Liver (tissue), 3 donors: Measurements from ENCODE around the gene BRI3BP.

Experiments used
- CTCF ChIP-seq: fragments of 150-350 bp; IDR thresholded peaks from 2 replicates; pipeline ENCODE4 v1.5.1; 2017; ENCODE audit warnings: improper control_type of control experiment, low read depth, low read length; ENCODE audit not compliant: missing input control
- EGR1 ChIP-seq, 2 donors: IDR thresholded peaks; 2 replicates each; pipeline ENCODE4 v1.6.1; 2016 to 2018; ENCODE audit warnings: antibody characterized with exemption in 2 of 2, low read depth in 2 of 2
- GABPA ChIP-seq, 2 donors: IDR thresholded peaks in 1 of 2; conservative IDR thresholded peaks in 1 of 2; 2 replicates each; pipeline ENCODE4 v1.6.1; 2016; ENCODE audit warnings: antibody characterized with exemption in 2 of 2, mild to moderate bottlenecking in 1 of 2, moderate library complexity in 1 of 2
- RAD21 ChIP-seq, 2 donors: IDR thresholded peaks; 2 replicates each; pipeline ENCODE4 v1.6.1; 2016; ENCODE audit warnings: antibody characterized with exemption in 2 of 2, mild to moderate bottlenecking in 2 of 2
- REST ChIP-seq: IDR thresholded peaks from 2 replicates; pipeline ENCODE4 v1.6.1; 2016; ENCODE audit warnings: antibody characterized with exemption, mild to moderate bottlenecking
- TAF1 ChIP-seq: conservative IDR thresholded peaks from 2 replicates; pipeline ENCODE4 v1.6.1; 2016; ENCODE audit warnings: antibody characterized with exemption, mild to moderate bottlenecking
- TF ChIP-seq, protein P1 (sequence below): IDR thresholded peaks from 2 replicates; pipeline ENCODE4 v1.6.1; 2016; ENCODE audit warnings: antibody characterized with exemption
- donor health status: healthy.
- donor health status: healthy.

DNA sequence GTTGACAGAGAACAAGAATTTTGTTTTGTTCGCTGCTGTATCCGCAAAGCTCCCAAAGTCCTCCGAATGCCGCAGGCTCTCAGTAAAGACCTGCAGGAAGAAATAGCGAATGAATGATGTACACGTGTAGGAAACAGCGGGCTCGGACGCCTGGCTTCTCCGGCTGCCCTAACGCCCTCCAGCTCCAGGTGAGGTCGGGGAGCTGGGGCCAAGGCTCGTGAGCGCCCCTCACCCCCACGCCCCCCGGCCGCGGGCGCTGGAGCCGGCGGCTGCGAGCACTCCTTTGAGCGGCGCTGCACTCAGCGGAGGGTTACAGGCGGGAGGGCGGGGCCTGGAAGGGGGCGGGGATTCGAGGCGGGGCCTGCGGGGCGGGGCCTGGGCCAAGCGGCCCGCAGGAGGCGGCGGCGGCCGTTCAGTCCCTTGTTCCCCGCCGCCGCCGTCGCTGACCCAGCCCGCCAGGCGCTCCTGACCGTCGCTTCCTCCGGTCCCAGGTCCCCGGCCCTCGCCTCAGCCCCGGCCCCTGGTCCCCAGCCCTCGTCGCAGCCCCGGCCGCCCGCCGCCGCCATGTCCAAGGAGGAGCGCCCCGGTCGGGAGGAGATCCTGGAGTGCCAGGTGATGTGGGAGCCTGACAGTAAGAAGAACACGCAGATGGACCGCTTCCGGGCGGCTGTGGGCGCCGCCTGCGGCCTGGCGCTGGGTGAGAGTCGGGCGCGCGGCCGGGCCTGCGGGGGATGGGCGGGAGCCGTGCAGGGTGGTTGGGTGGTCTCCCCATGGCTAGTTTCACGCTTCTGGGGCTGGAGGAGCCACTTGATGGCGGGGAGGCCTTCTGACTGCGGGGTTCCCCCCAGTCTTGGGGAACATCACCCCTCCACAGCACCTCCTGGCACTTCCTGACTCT lies 71.8 kb downstream of the BRI3BP start, which contains the start of gene AACS:
- TF ChIP-seq RAD21 (IDR thresholded peaks at IDR 0.05) (no peak), CTCF (no peak), EGR1 (IDR thresholded peaks at IDR 0.05; ENCODE audit: low read depth in 2 of 2) (no peak), REST (no peak), TAF1 (no peak), GABPA (IDR thresholded peaks at IDR 0.05 in 1 of 2, conservative IDR thresholded peaks at IDR 0.05 in 1 of 2) (no peak)
- TF ChIP-seq, protein P1, sequence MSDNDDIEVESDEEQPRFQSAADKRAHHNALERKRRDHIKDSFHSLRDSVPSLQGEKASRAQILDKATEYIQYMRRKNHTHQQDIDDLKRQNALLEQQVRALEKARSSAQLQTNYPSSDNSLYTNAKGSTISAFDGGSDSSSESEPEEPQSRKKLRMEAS, result no peak
